GM18511 (cell line): ENCODE measurements around the gene RCOR1.
A peak's percentile ranks its signal among the peaks of the same experiment; 100 is the strongest.

Experiments
- ATAC-seq: cut with Tn5 transposase; IDR thresholded peaks from one replicate; pipeline ENCODE4 v1.9.1; 2021; ENCODE audit warnings: mild to moderate bottlenecking, moderate library complexity; ENCODE audit not compliant: unreplicated experiment

Gene RCOR1

DNA sequence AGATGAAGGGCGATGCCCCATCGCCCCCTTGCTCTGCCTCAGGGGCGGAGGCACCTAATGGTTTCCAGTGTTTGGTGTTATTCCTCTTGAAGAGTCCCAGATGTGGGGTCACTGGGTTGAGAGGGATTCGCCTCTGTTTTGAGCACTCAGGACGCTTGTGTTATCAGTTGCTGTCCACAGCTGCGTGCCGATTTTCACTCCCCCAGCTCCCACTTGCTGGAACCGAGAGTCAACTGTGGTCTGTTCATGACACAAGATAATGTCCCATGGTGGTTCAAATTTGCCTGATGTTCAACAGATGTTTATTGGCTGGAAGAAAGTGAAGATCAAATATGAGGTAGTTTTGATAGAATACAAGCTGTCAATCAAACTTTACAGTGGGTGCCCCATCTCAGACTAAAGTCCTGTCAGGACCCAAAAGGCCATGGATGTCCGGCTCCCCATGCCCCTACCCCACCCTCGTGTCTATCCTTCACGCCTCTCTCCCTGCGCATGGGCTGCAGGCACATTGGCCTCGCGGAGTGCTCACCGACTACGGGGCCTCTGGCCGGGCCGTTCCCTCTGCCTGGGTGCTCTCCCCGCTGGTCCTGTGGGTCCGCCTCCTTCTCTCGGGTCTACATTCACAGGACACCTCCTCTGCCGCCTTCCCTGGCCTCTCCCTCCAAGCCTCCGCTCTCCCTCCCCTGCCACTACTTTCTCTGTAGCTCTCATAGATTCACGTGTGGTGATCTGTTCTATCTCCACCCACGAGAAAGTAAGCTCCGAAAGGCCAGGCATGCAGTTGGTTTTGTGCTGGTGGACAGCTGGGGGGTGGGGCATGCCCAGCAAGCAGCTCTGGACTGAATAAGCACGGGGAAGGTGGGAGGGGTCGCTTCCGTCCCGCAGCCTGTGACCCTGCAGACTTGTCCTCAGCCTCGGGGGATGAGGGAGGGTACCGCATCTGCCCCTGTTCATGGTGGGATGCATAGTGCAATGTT is 178.0 kb downstream of the RCOR1 start:
- no peak for ATAC-seq

DNA sequence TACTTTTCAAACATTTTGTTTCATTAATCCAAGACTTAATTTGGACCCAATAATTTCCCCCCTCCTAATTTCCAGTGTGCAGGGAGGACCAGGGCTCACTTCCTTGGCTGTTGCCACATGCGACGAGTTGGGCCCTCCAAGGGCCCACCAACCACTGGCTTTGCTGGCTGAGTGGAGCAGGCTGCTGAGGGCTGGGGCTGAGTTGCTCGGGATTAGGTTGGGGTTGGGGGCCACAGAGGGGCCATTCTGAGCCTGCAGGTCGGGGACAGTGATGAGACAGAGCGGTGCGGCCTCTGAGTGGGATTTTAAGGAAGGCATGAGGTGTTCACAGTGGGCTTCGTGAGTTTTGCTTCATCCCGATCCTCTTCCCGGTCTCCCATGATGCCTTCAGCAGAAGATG is 178.7 kb downstream of the RCOR1 start:
- ATAC-seq, result no peak

- no peak for ATAC-seq
Measured at GRCh38 chr14:102772781-102773570, 180.5 kb downstream of the RCOR1 start.

GRCh38 chr14:102774391-102775153 is 182.1 kb downstream of the RCOR1 start:
- peak; percentile 44 for ATAC-seq

GRCh38 chr14:102775855-102776760 is 183.7 kb downstream of the RCOR1 start:
- ATAC-seq, result no peak

DNA sequence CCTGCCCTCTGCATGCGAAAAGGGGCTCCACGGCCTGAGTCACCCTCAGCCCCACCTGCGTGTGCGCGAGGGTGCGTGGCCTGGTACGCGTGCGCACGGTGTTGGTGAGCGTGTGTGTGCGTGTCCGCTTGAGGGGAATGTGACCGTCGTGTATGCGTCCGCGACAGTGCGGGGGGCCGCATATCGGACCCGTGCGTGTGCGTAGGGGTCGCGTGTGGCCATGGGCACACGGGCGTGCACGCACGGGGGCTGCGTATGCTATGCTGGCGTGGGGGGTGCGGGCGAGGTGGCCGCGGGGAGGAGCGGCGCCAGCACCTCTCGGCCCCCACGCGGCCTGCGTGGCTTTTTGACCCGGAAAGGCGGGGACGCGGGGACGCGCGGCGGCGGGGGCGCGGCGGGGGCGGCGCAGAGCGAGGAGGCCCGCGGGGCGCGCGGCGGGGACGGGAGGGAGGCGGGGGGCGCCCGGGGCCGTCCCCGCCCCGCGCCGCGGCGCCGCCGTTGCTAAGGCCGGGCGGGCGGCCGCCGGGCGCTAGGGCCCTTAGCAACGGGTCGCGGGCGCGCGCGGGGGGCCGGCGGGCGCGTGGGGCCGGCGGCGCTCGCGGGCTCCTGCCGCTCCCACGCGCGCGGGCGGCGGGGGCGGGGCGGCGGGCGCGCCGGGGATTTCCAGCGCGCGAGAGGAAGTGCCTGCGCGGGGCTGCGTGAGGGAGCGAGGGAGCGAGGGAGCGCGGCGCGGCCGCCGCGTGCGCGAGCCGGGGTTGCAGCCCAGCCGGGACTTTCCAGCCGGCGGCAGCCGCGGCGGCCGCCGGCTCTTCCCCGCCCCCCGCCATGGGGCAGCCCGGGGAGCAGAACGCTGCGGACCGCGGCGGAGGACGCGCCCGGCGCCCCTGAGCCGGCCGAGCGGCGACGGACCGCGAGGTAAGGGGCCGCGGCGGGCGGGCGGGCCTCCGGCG is 184.6 kb downstream of the RCOR1 start, which contains the start of gene TRAF3:
Gene TRAF3 (plus strand): TSS at position 689 of the 950 bp plus-strand sequence. CDS start 92,753 bp downstream, outside the sequence.
- peak; percentile 53 for ATAC-seq

DNA sequence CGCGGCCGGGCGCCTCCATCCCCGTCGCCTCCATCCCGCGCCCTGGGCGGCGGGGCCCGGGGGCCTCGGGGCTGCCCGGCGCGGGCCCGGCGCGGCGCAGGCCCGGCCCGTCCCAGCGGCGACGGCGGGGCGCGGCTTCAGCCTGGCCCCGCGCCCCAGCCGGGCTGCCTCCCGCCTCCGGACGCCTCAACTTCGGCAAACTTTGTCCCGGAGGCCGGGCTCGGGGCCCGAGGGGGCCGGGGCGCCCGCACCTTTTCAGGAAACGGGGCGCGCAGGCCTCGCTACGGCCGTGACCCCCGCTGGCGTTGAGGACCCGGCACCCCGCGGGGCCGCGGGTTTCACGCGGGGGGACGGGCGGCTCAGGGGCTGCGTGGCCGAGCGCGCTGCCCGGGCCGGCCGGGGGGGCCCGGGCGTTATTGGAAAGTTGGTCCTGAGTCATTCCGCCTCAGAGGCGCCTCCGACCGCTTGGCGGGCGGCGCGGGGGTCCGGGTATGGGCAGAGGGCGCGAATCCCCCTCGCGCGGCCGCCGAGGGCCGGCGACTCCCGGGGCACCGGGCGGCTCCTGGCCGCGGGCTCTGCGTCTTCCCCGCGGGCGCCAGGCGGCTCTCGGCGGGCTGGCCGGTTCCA is 185.4 kb downstream of the RCOR1 start:
- ATAC-seq, result peak; percentile 14

GRCh38 chr14:102778338-102779083 is 186.1 kb downstream of the RCOR1 start:
- ATAC-seq, result no peak

DNA sequence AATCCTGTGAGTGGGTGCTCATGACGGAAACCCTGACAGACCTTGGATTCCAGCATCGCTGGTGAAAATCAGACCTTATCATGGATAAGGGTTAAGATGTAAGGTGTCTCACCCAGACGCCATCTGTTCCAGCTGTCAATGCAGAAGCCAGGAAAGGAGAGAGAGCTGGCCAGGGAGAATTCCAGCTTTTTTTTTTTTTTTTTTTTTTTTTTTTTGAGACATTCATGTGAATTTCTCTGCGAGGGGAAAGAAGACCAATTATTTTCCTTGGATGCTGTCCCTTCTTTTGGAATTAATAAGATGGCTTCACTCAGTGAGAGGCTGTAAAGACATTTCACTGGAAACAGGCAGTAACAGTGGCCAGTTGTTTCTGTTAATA is 186.6 kb downstream of the RCOR1 start:
- ATAC-seq, result no peak

DNA sequence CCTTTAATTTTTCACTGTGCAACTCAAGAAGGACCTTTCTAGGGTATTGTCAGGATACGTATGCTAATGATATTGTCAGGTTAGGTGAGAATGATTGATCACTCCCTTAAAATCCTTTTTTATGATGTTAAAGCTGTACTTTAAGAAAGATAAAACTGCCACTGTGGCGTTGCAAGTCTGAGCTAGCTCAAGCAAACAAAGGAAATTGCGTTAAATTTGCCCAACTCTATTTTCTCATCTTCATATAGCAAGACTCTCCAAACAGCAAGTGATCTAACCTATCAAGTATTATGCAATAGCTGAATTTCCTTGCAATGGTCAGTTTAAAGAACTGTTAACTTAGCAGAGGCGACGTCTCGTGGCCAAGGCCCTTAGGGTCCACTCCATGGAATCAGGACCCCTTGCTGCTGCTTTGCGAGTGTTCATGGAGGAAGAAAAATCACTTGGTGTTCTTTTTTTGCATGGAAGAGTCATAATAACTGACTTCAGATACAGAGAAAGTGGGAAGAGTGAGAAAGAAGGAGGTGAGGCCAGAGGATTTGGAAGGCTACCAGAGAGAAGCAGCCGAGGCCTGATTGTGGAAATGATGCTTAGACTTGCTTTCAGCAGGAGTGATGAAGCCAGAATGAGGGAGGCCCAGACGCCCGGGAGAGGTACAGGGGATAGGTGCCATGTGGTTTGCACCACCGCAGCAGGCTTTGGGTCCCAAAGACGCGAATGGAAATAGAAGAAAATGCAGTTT is 187.3 kb downstream of the RCOR1 start:
- ATAC-seq, result no peak
